Ramos (cell line): ENCODE results near the gene NPEPL1.

Source experiments
- in situ Hi-C: fragments of 300-500 bp; cut with MboI; formaldehyde crosslinking; loops from one replicate; pipeline ENCODE4 v1.14.3; 2022; ENCODE audit warnings: low sequenced_read_pairs; ENCODE audit not compliant: unreplicated experiment

The NPEPL1 gene

GRCh38 chr20:58699623-58700107 is 7.1 kb downstream of the NPEPL1 start:
- in situ Hi-C loops, result no loop called here

- in situ Hi-C loops, result no loop called here
Measured at GRCh38 chr20:58700121-58700821, 7.7 kb downstream of the NPEPL1 start.

- in situ Hi-C loops, result no loop called here
Measured at GRCh38 chr20:58700823-58701222, 8.2 kb downstream of the NPEPL1 start.

DNA sequence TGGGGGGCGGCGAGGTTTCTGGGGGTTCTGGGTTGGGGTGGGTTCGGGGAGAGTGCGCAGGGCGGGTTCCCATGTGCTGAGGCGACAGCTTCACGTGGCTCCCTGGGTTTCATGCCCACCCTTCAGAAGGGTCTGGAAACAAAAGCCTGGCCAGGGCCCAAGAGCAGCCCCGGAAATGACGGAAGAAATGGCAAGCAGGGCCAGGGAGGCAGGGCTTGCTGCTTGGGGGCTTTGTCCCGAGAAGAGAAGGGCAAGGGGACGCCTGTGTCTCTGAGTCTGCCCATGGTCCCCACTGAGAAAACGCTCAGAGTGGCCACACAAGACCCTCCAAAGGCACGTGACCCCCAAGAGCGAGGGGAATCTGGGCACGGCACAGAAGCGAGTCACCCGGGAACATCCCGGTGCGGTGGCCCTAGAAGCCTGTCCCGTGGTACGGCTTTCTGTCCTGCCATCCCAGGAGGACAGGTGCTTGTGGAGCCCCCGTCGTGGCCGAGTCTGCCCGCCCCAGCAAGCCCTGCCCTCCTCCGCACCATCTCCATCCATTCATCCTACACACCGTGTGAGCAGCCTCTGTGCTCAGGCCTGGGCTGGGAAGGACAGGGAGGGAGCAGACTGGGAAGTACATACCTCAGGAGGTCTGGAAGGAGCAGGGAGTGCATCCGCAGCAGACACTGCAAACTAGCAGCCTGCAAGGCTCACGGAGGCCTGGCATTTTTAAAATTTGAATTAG is 9.0 kb downstream of the NPEPL1 start:
- in situ Hi-C loops, result no loop called here

- in situ Hi-C loops, result no loop called here
Measured at GRCh38 chr20:58702161-58702510, 9.5 kb downstream of the NPEPL1 start.

DNA sequence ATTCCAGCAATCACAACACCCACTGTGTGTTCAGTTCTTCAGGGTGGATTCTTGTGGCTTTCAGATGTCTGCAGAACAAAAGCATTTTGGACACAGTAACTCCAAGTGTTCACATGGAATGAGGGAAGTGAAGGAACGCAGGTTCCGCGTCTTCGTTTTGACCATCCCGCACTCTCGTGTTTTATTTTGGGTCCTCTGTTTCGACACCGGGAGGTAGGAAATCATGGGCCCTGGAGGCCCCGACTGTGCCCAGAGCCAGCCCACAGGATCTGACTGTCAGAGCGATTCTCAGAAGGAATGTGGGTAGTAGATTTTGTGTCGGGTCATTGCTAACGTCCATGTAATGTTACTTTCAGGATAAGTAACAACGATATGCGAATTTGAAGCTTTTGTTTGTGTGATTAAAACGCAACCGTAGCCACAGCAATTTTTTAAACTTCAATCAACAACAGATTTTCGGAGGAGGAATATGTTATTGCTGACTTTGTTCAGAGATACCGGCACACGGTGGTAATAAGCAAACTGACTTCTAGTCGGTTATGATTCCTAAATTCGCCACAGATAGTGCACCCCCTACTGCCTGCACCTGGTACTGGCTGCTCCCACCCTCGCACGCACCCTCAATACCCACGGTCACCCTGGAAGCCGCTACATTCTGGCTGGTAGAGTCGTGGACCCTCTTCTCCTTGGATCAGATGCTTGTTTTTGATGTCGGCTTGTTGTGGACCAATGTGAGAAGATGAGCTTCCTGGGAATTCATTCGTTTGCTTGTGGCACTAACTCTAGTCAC is 10.5 kb downstream of the NPEPL1 start:
- in situ Hi-C loops, result no loop called here

DNA sequence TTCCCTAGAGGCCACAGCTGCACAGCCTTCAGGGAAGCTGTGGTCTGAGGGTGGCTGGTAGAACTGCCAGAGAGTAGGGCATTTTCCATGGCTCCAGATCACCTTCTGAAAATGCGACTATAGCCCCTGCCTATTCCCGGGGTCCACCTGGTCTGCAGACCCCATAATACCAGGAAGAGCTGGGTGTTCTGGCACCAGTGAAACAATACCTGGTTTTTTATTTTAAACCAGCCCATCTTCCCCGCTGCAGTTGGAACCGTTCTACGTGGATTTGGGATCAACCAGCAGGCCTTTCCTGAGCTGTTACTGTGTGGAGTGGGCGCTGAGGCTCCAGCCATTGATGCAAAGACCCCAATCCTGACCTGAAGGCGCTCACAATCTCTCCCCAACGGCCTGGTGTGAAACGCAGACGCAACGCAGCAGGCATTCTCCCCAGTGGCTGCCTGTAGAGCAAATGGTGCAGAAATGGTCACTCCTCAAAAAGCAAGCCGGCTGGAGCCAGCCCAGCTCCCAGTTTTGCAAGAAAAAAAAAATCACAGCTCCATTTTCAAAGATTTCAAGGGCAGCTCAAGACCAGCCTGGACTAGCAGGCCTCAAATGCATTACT is 11.3 kb downstream of the NPEPL1 start:
- in situ Hi-C loops, result no loop called here

GRCh38 chr20:58705208-58705926 is 12.8 kb downstream of the NPEPL1 start:
- in situ Hi-C loops, result no loop called here

- in situ Hi-C loops, result no loop called here
Measured at GRCh38 chr20:58706150-58706892, 13.7 kb downstream of the NPEPL1 start.

- in situ Hi-C loops, result no loop called here
Measured at GRCh38 chr20:58706975-58707681, 14.5 kb downstream of the NPEPL1 start.

DNA sequence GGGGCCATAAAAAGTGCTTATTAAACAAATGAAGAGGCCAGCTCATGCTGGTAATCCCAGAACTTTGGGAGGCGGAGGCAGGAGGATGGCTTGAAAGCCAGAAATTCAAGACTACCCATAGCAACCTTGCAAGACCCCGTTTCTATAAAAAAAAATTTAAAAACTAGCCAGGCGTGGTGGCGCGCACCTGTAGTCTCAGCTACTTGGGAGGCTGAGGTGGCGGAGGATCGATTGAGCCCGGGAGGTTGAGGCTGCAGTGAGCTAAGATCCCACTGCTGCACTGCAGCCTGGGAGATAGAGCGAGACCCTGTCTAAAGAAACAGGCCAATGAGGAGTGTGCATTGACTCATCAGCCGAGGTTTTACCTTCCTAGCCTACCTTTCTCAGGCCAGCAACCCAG is 15.2 kb downstream of the NPEPL1 start:
- in situ Hi-C loops, result no loop called here

DNA sequence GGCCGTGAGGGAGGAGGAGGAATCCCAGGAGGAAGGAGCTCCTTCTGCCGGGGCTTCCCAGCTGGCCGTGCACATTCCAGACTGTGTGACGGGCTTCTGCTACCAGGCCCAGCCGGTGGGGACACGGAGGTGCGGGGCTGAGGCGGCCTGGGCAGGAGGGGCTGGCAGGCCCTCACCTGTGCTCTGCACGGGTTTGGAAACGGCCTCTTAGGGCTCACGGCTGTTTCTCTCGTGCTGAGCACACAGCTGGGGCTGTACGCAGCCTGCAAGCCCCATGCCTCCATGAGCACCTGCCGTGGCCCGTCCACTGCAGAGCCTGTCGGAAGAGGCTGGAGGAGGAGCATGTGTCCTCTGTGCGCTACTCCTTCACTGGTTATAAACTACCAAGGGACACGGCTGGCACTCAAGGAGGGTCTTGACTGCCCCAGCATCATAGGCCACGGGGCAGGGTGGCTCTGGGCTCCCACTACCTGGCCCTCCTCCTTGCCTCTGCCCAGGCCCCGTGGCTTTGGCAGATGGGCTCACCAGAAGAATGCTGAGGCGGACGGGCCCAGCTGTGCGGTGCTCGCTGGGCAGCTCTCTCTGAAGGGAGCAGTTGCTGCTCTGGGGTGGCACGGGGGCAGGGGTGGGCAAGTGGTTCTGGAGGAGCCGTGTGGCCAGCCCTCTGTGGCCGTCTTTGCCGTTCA is 15.8 kb downstream of the NPEPL1 start:
- in situ Hi-C loops, result no loop called here

DNA sequence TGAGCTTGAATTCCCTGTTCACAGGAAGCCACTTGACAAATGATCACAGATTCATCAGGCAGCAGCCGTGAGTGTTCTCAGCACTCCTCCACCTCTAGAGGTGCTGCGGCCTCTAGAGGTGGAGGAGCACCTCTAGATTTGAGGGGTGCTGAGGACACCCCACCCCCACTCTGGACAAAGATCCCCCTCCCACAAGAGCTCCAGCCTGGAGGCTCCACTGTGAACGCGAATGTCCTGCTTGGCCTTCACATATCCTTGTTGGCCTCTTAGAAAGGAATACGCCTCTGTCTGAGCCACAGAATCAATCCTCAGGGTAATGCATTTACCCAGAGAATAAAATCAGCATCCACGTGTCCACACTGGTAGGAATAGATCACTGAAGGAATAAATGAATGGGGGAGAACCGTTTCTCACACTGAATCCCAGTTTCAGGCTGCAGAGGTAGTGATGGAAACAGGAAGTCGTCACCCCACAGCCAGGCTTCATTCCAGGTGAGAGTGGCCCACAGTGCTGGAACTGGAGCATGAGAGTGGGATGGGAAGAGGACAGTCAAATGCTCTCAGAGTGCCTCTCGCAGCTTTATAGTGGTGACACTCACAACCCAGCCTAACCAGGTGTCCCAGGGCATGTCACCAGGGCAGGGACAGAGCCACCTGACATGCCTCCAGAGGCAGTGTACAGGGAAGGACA is 16.6 kb downstream of the NPEPL1 start:
- in situ Hi-C loops, result no loop called here

DNA sequence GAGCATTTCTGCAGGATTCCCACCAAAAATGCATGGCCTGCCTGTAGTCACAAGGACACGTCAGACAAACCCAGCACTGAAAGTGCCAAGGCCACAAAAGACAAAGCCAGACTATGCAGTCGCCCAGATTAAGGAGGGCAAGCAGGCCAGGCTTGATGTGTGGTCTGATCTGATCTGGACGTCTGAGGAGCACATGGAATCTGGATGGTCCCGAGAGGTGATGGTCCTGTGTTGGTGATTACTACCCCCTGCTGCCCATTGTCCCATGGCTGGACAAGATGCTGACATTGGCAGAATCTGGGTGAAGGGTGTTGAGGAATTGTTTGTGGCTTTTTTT is 17.1 kb downstream of the NPEPL1 start:
- in situ Hi-C loops, result no loop called here

DNA sequence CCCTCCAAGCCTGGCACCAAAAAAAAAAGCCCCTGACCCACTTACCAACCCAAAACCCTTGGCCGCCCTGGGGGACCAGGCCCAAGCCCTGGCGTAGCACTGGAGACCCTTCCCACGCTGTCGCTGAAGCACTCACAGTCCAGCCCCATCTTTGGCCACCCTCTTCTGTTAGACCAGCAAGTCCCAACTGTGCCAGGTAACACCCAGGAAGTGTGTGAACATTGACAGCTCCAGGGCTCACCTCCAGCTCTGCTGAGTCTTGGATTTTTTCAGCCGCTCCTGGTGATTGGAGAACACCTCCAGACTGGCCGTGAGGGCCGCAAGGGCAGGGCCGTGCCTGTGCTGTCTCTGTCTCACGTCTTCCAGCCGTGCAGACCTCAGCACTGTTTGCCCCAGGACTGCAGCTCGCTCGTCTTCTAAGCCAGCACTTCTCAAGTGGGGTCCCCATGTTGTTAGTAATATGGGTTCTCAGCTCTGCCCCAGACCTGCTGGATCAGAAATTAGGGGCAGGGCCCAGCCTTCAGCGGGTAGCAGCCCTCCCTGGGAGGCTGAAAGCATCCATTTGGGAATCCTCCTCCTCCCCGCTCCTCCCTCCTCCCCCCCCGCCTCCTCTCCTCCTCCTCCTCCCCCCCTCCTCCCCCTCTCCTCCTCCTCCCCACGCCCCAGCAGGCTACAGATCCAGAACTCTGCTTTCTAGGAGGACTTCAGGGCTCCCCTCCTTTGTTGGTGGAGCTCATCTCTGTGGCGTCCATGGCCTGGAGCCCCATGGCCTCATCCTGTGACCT is 18.1 kb downstream of the NPEPL1 start:
- in situ Hi-C loops, result no loop called here

DNA sequence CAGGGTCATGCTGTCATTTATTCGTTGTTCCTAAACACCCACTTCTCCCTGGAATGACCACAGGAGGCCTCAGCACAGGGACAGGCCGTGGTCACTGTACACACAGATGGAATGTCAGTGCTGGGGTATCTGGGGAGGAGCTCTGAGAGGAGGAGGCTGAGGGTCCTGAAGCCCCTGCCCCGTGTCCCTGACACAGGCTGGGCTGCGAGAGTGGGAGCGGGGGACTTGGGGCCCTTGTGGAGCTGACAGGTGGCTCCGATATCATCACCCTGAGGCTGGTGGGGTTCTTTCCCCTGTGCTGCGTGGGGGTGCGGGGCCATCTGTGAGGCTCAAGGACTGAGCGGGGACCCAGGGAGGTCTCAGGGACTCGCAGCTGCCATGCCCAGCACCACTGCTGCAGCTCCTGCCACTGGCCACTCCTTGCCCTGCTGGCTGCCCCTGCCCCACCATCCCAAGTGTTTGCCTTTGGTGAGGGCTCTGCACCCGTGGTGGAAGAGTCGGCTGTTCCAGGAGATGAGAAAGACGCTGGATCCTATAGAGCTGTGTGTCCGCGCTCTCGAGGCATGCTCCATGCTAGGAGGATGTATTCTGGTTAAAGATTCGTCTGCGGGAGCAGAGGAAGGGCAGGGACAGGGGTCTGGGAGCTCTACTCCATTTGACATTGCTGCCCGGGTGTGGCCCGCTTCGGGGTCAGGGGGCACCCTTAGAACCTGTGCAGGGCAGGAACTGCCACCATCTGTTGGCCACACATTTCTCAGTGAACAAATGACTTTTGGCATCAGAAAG is 18.9 kb downstream of the NPEPL1 start:
- in situ Hi-C loops, result no loop called here
